ENCODE results near the gene HDAC1. TPM values are rescaled to one million over a fixed set of nuclear protein-coding genes. Genes with fewer than 3 reads are reported as not detected.

The HDAC1 gene
- total RNA-seq = 10 to 100 TPM; 49.5 to 60.5 (median 59.5) TPM

DNA sequence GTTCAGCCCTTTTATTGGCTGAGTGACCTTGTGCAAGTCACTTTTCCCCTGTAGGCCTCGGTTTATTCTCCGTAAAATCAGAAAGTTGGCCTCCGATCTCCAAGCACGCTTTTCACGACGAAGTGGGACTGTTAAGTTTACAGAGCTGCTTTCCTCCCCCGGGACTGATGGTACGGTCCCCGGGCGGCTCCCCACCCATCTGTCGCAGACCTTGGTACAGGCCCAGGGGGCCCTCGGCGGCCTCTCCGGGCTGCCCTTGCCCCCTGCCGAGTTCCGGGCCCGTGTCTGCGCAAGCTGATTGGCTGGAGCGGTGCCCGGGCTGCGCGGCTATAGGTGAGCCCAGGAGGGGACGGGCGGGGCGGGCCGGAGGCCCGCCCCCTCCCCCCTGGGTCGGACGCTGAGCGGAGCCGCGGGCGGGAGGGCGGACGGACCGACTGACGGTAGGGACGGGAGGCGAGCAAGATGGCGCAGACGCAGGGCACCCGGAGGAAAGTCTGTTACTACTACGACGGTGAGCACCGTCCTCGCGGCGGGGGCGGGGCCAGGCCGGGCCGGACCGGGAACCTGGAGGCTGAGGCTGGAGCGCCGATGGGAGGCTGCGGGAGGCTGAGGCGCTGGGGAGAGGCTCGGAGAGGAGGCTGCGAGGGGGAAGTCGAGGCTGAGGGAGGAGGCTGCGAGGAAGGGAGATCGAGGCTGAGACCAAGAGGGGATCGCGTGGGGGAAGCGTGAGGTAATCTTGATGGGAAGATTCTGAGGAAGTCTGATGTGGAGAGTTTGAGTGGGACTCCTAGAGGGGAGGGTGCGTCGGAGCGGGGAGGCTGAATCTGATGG is at the start of gene HDAC1:
HDAC1 (plus strand) TSS at position 376 of the 831 bp plus-strand sequence; CDS start at position 463, 87 bp downstream.
- Histone ChIP-seq H3K4me1 (peaks cover 0 to 23% (median 0%) of the 10 kb centered on the region in 3 donors), H3K36me3 (no peaks in the 10 kb centered on the region), H3K4me3 (peak within 1 kb of the TSS; percentile 79 to 82), H3K9me3 (no peaks in the 10 kb centered on the region), H3K27me3 (no peaks in the 10 kb centered on the region), H3K27ac (peak within 1 kb of the TSS; percentile 60 to 89 (median 86))
- TF ChIP-seq POLR2A (IDR thresholded peaks at IDR 0.05) (peak; percentile 42 to 51), CTCF (IDR thresholded peaks at IDR 0.05) (peak in 1 of 4 experiments; percentile 18), POLR2AphosphoS5 (IDR thresholded peaks at IDR 0.05) (peak; percentile 54), EP300 (IDR thresholded peaks at IDR 0.05) (no peak)
- whole genome bisulfite sequencing, 2 donors (ENCODE audit: low coverage in 1 of 2) = 0% methylated on average over 9 to 33 of the region's 67 CpGs
- peak; percentile 97 for ATAC-seq

GRCh38 chr1:32242341-32242851 is 49.5 kb upstream of the HDAC1 start:
- WGBS, 2 donors (ENCODE audit: low coverage in 1 of 2) = 33 to 43% methylated on average over 5 to 6 of the region's 7 CpGs
- Histone ChIP-seq H3K4me1 (peaks cover 0 to 55% (median 21%) of the 10 kb centered on the region in 3 donors), H3K9me3 (no peaks in the 10 kb centered on the region), H3K27me3 (no peaks in the 10 kb centered on the region), H3K4me3 (no peak overlapping the region), H3K36me3 (no peaks in the 10 kb centered on the region), H3K27ac (peak overlapping the region in 2 of 4 donors; percentile 53 to 89)
- no peak for ATAC-seq
- TF ChIP-seq POLR2A (IDR thresholded peaks at IDR 0.05) (no peak), EP300 (IDR thresholded peaks at IDR 0.05) (no peak), CTCF (IDR thresholded peaks at IDR 0.05) (no peak), POLR2AphosphoS5 (IDR thresholded peaks at IDR 0.05) (no peak)

GRCh38 chr1:32246888-32247273 is 45.0 kb upstream of the HDAC1 start, which contains the start of gene FAM167B:
Gene FAM167B, plus strand, starts transcription at chr1:32247222. Its CDS starts 200 bp downstream, at chr1:32247422.
- TF ChIP-seq EP300 (IDR thresholded peaks at IDR 0.05) (no peak), CTCF (IDR thresholded peaks at IDR 0.05) (no peak), POLR2A (IDR thresholded peaks at IDR 0.05) (no peak), POLR2AphosphoS5 (IDR thresholded peaks at IDR 0.05) (peak; percentile 65)
- peaks cover 0 to 49% (median 16%) of the 10 kb centered on the region in 3 donors for H3K4me1 ChIP-seq
- H3K4me3 ChIP-seq = no peak within 1 kb of the TSS
- H3K9me3 ChIP-seq = no peaks in the 10 kb centered on the region
- WGBS, 2 donors (ENCODE audit: low coverage in 1 of 2) = 39% methylated on average over 2 of the region's 3 CpGs; no CpG with 5 or more reads in 1 of the 2 donors
- no peaks in the 10 kb centered on the region for H3K36me3 ChIP-seq
- peaks cover 8% of the 10 kb centered on the region for H3K27me3 ChIP-seq
- H3K27ac ChIP-seq = peak within 1 kb of the TSS in 3 of 4 donors; percentile 39 to 79 (median 74)
- ATAC-seq = peak; percentile 65

GRCh38 chr1:32247452-32247851 is 44.4 kb upstream of the HDAC1 start:
- H3K4me1 ChIP-seq = peaks cover 0 to 44% (median 16%) of the 10 kb centered on the region in 3 donors
- peak; percentile 4 for ATAC-seq
- H3K9me3 ChIP-seq = no peaks in the 10 kb centered on the region
- H3K4me3 ChIP-seq = no peak overlapping the region
- no peaks in the 10 kb centered on the region for H3K36me3 ChIP-seq
- 80% methylated on average over 1 of the region's 12 CpGs; no CpG with 5 or more reads in 1 of the 2 donors for WGBS, 2 donors (ENCODE audit: low coverage in 1 of 2)
- TF ChIP-seq EP300 (IDR thresholded peaks at IDR 0.05) = no peak
- no peak for TF ChIP-seq POLR2A (IDR thresholded peaks at IDR 0.05)
- TF ChIP-seq POLR2AphosphoS5 (IDR thresholded peaks at IDR 0.05) = no peak
- no peak for TF ChIP-seq CTCF (IDR thresholded peaks at IDR 0.05)
- peak overlapping the region in 3 of 4 donors; percentile 39 to 79 (median 74) for H3K27ac ChIP-seq
- peaks cover 8% of the 10 kb centered on the region for H3K27me3 ChIP-seq

Data from gastroesophageal sphincter (tissue), 4 donors.